Measurements from ENCODE around the gene KDM1B. TPM values are rescaled to one million over a fixed set of nuclear protein-coding genes. Genes with fewer than 3 reads are reported as not detected.
"Not testable (repeated sequence)": the region's sequence is repeated elsewhere in the genome, so short reads cannot be mapped to it uniquely, and the experiment has no call there.

The KDM1B gene
- total RNA-seq, 1 experiment from 2014 or later: 9.5 TPM

DNA sequence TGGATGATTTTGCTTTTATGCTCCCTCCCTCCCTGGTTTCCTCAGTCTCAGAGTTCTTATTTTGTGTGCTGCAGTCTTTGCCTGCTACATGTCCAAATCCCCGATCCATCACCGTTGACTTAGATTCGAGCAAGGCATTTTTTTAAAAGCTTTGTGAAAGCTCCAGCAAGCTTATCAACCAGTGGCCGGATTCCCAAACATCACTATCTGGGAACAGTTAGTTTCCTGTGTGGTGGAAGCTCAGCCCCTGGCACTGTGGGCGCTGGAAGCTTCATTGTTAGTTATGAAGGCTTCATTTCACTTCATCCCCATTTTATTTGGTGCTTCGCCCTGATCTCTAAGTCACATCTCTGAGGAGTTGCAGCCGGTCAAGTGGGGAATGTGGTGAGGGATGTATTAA lies 64.4 kb downstream of the KDM1B start:
- BruUV-seq (replicated peaks): no TSS peak
- no peaks in the 10 kb centered on the region for H3K27me3 ChIP-seq (replicated peaks; ENCODE audit: control insufficient read depth, insufficient read depth, low read length)
- H3K36me3 ChIP-seq (ENCODE audit: control insufficient read depth, insufficient read depth, low read length): no peaks in the 10 kb centered on the region
- ChIA-PET POLR2A (no interaction called here), CTCF (no interaction called here)
- H3K27ac Mint-ChIP-seq (ENCODE audit: unreplicated experiment): peak overlapping the region; percentile 60
- intact Hi-C loops (cut with micrococcal nuclease; ENCODE audit: unreplicated experiment): no loop called here
- H3K4me1 Mint-ChIP-seq (ENCODE audit: low read depth, unreplicated experiment): no peaks in the 10 kb centered on the region
- DNase-seq: no peak
- H3K4me3 Mint-ChIP-seq (ENCODE audit: unreplicated experiment): no peak overlapping the region
- no peaks in the 10 kb centered on the region for H3K9me3 Mint-ChIP-seq (ENCODE audit: unreplicated experiment)
- no peak overlapping the region for H3K4me3 ChIP-seq (ENCODE audit: low read depth, low read length)
- TF ChIP-seq, protein P1, sequence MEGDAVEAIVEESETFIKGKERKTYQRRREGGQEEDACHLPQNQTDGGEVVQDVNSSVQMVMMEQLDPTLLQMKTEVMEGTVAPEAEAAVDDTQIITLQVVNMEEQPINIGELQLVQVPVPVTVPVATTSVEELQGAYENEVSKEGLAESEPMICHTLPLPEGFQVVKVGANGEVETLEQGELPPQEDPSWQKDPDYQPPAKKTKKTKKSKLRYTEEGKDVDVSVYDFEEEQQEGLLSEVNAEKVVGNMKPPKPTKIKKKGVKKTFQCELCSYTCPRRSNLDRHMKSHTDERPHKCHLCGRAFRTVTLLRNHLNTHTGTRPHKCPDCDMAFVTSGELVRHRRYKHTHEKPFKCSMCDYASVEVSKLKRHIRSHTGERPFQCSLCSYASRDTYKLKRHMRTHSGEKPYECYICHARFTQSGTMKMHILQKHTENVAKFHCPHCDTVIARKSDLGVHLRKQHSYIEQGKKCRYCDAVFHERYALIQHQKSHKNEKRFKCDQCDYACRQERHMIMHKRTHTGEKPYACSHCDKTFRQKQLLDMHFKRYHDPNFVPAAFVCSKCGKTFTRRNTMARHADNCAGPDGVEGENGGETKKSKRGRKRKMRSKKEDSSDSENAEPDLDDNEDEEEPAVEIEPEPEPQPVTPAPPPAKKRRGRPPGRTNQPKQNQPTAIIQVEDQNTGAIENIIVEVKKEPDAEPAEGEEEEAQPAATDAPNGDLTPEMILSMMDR (IDR thresholded peaks at IDR 0.05; ENCODE audit: insufficient read depth in 1 of 2, low read depth in 1 of 2, low read length in 1 of 2, severe bottlenecking in 1 of 2, unreplicated experiment in 1 of 2): no peak
- H3K9me3 ChIP-seq: no peaks in the 10 kb centered on the region
- no peaks in the 10 kb centered on the region for H3K4me1 ChIP-seq
- H3K36me3 Mint-ChIP-seq (ENCODE audit: insufficient read depth, unreplicated experiment): peaks cover 38% of the 10 kb centered on the region
- H3K27me3 Mint-ChIP-seq (ENCODE audit: insufficient read depth, unreplicated experiment): no peaks in the 10 kb centered on the region

DNA sequence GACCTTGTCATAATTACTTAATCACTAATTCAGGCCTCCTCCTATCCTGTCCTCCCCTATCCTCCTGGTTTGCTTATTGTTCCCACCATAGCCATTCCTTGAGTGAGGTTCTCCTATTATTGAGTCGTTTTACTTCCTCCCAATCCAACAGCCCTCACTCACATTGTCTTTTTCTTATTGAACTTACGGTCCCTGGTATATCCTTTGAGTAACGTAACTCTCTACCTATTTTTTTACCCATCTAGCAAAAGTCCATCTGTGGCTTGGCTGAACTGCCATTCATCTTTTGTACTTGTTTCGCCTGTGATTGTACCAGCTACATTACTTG lies 66.0 kb downstream of the KDM1B start:
- TF ChIP-seq, protein P1 (IDR thresholded peaks at IDR 0.05; ENCODE audit: insufficient read depth in 1 of 2, low read depth in 1 of 2, low read length in 1 of 2, severe bottlenecking in 1 of 2, unreplicated experiment in 1 of 2): no peak
- H3K36me3 ChIP-seq (ENCODE audit: control insufficient read depth, insufficient read depth, low read length): no peaks in the 10 kb centered on the region
- H3K4me1 ChIP-seq: no peaks in the 10 kb centered on the region; the same call in 1 of the 2 replicates
- no peaks in the 10 kb centered on the region for H3K27me3 ChIP-seq (replicated peaks; ENCODE audit: control insufficient read depth, insufficient read depth, low read length)
- Mint-ChIP-seq H3K27ac (ENCODE audit: unreplicated experiment) (peak overlapping the region; percentile 14), H3K36me3 (ENCODE audit: insufficient read depth, unreplicated experiment) (peaks cover 38% of the 10 kb centered on the region), H3K4me1 (ENCODE audit: low read depth, unreplicated experiment) (no peaks in the 10 kb centered on the region), H3K4me3 (ENCODE audit: unreplicated experiment) (peak overlapping the region; percentile 4), H3K27me3 (ENCODE audit: insufficient read depth, unreplicated experiment) (no peaks in the 10 kb centered on the region), H3K9me3 (ENCODE audit: unreplicated experiment) (no peaks in the 10 kb centered on the region)
- H3K4me3 ChIP-seq (ENCODE audit: low read depth, low read length): no peak overlapping the region
- no peaks in the 10 kb centered on the region for H3K9me3 ChIP-seq
- no TSS peak for BruUV-seq (replicated peaks)
- intact Hi-C loops (cut with micrococcal nuclease; ENCODE audit: unreplicated experiment): no loop called here
- POLR2A ChIA-PET: no interaction called here
- DNase-seq: no peak
- CTCF ChIA-PET: no interaction called here

DNA sequence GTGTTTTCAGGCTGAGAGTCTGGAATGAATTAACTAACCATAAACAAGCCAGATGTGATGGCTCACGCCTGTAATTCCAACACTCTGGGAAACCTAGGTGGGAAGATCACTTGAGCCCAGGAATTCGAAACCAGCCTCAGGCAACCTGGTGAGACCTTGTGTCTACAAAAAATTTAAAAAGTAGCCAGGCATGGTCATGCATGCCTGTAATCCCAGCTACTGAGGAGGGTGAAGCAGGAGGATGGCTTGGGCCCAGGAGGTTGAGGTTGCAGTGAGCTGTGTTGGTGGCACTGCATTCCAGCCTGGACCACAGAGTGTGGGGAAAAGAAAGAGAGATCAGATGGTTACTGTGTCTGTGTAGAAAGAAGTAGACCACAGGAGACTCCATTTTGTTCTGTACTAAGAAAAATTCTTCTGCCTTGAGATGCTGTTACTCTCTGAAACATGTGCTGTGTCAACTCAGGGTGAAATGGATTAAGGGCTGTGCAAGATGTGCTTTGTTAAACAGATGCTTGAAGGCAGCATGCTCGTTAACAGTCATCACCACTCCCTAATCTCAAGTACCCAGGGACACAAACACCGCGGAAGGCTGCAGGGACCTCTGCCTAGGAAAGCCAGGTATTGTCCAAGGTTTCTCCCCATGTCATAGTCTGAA lies 71.4 kb downstream of the KDM1B start:
- H3K4me1 Mint-ChIP-seq (ENCODE audit: low read depth, unreplicated experiment); H3K9me3 ChIP-seq; DNase-seq; H3K4me3 ChIP-seq (ENCODE audit: low read depth, low read length); H3K9me3 Mint-ChIP-seq (ENCODE audit: unreplicated experiment); BruUV-seq (replicated peaks); POLR2A ChIA-PET; H3K27me3 ChIP-seq (replicated peaks; ENCODE audit: control insufficient read depth, insufficient read depth, low read length); H3K36me3 ChIP-seq (ENCODE audit: control insufficient read depth, insufficient read depth, low read length); H3K4me3 Mint-ChIP-seq (ENCODE audit: unreplicated experiment); intact Hi-C loops (cut with micrococcal nuclease; ENCODE audit: unreplicated experiment); H3K4me1 ChIP-seq; H3K27me3 Mint-ChIP-seq (ENCODE audit: insufficient read depth, unreplicated experiment); CTCF ChIA-PET: not testable (repeated sequence)
- peak overlapping the region; percentile 24 for H3K27ac Mint-ChIP-seq (ENCODE audit: unreplicated experiment)
- peaks cover 48% of the 10 kb centered on the region for H3K36me3 Mint-ChIP-seq (ENCODE audit: insufficient read depth, unreplicated experiment)

DNA sequence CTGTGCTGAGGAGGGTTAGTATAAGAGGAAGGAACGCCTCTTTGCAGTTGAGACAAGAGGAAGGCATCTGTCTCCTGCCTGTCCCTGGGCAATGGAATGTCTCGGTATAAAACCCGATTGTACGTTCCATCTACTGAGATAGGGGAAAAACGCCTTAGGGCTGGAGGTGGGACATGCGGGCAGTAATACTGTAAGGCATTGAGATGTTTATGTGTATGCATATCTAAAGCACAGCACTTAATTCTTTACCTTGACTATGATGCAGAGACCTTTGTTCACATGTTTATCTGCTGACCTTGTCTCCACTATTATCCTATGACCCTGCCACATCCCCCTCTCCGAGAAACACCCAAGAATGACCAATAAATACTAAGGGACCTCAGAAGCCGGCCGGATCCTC lies 71.9 kb downstream of the KDM1B start:
- CTCF ChIA-PET; H3K36me3 ChIP-seq (ENCODE audit: control insufficient read depth, insufficient read depth, low read length); POLR2A ChIA-PET; H3K27me3 Mint-ChIP-seq (ENCODE audit: insufficient read depth, unreplicated experiment); H3K27me3 ChIP-seq (replicated peaks; ENCODE audit: control insufficient read depth, insufficient read depth, low read length); intact Hi-C loops (cut with micrococcal nuclease; ENCODE audit: unreplicated experiment); H3K4me3 Mint-ChIP-seq (ENCODE audit: unreplicated experiment); H3K9me3 Mint-ChIP-seq (ENCODE audit: unreplicated experiment); H3K9me3 ChIP-seq; H3K4me1 Mint-ChIP-seq (ENCODE audit: low read depth, unreplicated experiment); DNase-seq; H3K4me1 ChIP-seq; H3K27ac Mint-ChIP-seq (ENCODE audit: unreplicated experiment); BruUV-seq (replicated peaks); H3K4me3 ChIP-seq (ENCODE audit: low read depth, low read length): not testable (repeated sequence)
- H3K36me3 Mint-ChIP-seq (ENCODE audit: insufficient read depth, unreplicated experiment): peaks cover 48% of the 10 kb centered on the region

DNA sequence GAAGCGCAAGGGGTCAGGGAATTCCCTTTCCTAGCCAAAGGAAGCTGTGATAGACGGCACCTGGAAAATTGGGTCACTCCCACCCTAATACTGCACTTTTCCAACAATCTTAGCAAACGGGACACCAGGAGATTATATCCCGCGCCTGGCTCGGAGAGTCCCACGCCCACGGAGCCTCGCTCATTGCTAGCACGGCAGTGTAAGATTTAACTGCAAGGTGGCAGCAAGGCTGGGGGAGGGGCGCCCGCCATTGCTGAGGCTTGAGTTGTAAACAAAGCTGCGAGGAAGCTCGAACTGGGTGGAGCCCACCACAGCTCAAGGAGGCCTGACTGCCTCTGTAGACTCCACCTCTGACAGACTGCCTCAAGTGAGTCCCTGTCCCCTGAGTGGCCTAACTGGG lies 73.4 kb downstream of the KDM1B start:
- H3K36me3 Mint-ChIP-seq (ENCODE audit: insufficient read depth, unreplicated experiment): peaks cover 62% of the 10 kb centered on the region
- H3K27ac Mint-ChIP-seq (ENCODE audit: unreplicated experiment); H3K4me3 Mint-ChIP-seq (ENCODE audit: unreplicated experiment); BruUV-seq (replicated peaks); H3K4me1 Mint-ChIP-seq (ENCODE audit: low read depth, unreplicated experiment); DNase-seq; H3K4me3 ChIP-seq (ENCODE audit: low read depth, low read length); H3K27me3 ChIP-seq (replicated peaks; ENCODE audit: control insufficient read depth, insufficient read depth, low read length); CTCF ChIA-PET; H3K4me1 ChIP-seq; H3K27me3 Mint-ChIP-seq (ENCODE audit: insufficient read depth, unreplicated experiment); POLR2A ChIA-PET; H3K9me3 Mint-ChIP-seq (ENCODE audit: unreplicated experiment); intact Hi-C loops (cut with micrococcal nuclease; ENCODE audit: unreplicated experiment); H3K9me3 ChIP-seq; H3K36me3 ChIP-seq (ENCODE audit: control insufficient read depth, insufficient read depth, low read length): not testable (repeated sequence)

DNA sequence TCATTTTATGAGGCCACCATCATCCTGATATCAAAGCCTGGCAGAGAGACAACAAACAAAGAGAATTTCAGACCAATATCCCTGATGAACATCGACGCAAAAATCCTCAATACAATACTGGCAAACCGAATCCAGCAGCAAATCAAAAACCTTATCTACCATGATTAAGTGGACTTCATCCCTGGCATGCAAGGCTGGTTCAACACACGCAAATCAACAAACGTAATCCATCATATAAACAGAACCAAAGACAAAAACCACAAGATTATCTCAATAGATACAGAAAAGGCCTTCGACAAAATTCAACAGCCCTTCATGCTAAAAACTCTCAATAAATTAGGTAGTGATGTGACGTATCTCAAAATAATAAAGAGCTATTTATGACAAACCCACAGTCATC lies 76.6 kb downstream of the KDM1B start:
- H3K36me3 ChIP-seq (ENCODE audit: control insufficient read depth, insufficient read depth, low read length); H3K4me3 Mint-ChIP-seq (ENCODE audit: unreplicated experiment); H3K27me3 Mint-ChIP-seq (ENCODE audit: insufficient read depth, unreplicated experiment); H3K4me1 Mint-ChIP-seq (ENCODE audit: low read depth, unreplicated experiment); POLR2A ChIA-PET; H3K27ac Mint-ChIP-seq (ENCODE audit: unreplicated experiment); intact Hi-C loops (cut with micrococcal nuclease; ENCODE audit: unreplicated experiment); H3K9me3 ChIP-seq; BruUV-seq (replicated peaks); H3K4me3 ChIP-seq (ENCODE audit: low read depth, low read length); H3K4me1 ChIP-seq; H3K27me3 ChIP-seq (replicated peaks; ENCODE audit: control insufficient read depth, insufficient read depth, low read length); DNase-seq; CTCF ChIA-PET: not testable (repeated sequence)
- Mint-ChIP-seq H3K9me3 (ENCODE audit: unreplicated experiment) (peaks cover 19% of the 10 kb centered on the region), H3K36me3 (ENCODE audit: insufficient read depth, unreplicated experiment) (peaks cover 93% of the 10 kb centered on the region)

Measured in Caco-2 (cell line).